Activated CD4-positive, CD25-positive, alpha-beta regulatory T cell treated with anti-CD3 and anti-CD28 coated beads, Interleukin-2, amount 50 U/mL, for 72 hours (primary cell): Measurements from ENCODE around the gene CYP46A1.
"Not testable (repeated sequence)": the region's sequence is repeated elsewhere in the genome, so short reads cannot be mapped to it uniquely, and the experiment has no call there.

ENCODE experiments used
- DNase-seq: peaks from one replicate; pipeline ENCODE4 v3.0.0; 2021

The CYP46A1 gene

DNA sequence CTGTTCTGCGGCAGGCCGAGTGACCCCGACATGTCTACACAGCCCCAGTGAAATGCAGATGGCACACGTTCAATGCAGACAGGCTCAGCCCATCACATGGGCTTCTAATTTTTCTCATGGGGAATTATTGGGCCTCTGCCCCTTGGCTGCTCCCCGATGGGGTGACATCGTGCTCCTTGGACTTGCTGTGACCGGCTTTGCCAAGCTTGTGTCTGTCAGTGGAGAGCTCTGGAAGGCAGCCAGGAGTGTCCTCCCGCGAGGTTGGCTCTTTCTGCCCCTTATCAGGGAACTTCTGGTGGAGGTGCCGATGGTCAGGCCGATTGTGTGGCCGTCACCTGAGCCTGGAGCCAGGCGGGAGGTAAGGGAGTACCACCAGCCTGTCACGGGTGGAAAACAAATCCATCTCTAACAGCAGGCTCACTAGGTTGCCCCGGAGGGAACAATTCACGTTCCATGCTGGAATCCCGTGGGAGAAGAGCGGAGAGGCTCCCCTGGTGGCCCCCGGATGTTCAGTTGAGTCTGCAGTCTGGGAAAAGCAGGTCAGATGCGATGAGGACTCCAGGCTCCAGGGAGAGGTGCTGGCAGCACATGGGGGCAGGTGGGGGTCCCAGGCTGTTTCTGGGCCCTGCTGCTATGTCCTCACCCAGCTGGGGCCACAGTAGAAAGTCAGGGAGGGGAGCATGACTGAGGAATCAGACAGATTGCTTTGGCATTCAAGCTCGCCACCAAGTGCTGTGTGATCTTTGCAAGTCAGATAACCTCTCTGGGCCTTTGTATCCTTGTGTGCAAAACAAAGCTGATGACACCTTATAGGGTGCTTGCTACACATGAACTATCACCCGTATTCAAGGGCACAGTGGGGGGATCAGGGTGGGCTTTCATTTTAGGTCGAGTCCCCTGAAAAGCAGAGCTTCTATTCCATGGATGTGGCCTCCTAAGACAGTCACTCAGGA is 65.9 kb downstream of the CYP46A1 start:
- DNase-seq = no peak

DNA sequence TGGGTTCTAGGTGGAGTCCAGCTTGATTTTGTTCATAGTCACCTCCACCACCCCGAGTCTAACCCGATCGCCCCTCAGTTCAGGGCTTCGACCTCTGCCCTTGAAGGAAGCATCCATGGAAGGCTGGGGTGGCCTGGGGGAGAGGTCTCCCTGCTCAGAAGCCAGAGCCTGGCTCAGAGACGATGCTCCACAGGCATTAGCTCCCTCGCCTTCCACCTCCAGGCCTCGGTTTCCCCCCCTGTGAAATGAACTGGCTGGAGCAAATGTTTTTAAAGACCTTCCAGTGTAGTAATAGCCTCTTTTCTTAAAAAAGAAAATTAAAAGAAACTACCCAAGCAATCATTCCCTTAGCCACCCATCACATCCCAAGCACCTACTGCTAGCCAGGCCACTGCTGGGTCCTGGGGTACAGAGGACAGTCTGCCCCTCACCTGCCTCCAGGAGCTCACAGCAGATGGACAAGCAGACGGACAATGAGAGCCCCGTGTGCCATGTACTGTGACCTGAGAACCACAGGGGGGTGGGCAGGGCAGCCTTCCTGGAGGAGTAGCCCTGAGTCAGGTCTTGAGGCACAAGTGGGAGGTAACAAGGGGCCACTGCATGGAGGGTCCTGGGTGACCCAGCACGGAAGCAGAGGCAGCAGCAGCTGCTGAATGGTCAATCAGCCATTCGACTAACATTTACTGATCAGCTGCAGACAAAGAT is 66.8 kb downstream of the CYP46A1 start:
- DNase-seq = no peak

DNA sequence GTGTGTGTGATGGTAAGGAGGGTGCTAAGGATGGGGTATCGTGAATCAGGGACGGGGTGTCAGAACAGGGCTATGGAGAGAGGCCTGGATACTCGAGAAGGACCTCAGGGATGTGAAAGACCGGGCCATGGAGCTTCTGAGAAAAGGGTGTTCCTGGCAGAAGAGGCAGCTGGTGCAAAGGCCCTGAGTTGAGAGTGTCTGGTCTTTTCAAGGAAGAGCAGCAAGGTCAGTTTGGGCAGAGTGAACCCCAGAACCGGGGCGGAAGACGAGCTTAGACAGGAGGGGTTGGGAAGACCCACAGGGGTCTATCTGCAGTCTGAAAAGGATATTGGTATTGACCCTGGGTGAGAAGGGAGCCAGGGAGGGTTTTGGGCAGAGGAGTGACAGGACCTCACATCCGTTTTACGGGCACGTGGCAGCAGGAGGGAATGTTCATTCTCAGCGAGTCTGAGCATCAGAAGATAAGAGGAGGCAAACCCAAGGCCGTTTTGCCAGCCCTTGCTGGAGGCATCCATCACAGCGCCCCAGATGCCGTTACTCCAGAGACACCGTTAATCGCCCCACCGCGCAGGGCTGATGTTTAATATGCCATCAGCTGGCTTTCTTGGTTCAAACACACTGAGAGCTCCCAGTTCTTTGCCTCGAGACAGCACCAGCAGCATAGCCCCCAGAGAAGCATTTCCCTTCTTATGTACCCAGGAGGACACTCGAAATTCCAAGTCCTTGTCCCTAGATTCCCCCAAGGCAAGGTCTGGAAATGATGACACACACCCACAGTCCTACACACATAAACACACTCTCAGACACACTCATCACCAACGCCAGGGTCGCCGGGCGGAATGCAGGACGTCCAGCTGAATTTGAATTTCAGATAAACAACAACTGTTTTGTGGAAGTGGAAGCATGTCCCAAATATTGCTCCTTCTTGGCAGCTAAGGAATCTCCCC is 67.7 kb downstream of the CYP46A1 start:
- no peak for DNase-seq

DNA sequence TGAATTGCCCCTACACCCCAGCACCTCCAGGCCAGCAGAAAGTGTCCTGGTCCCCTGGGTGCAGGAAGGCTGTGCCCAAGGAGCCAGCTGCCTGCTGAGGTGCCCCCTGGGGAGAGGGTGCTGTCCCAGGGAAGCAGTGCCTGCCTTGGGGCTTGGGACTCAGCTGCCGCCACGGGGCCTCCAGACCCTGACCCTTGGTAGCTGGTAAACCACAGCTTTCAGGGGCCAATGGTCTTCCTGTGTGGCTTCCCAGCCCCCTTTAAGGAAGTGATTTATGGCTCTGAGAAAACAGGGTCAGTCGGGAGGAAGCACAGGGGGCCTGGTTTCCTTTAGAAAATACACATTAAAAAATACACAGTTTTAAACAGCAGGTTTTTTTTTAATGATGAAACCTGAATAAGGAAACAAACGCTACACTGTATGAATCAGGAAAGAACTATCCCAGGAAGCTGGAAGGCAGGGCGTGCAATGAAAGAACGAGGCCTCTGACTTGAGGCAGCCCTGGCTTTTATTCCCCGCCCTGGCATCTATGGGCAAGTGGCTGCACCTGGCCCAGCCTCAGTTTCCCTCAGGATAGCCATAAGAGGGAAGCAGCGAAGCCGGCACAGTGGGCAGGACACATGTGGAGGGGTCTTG is 68.5 kb downstream of the CYP46A1 start:
- no peak for DNase-seq

DNA sequence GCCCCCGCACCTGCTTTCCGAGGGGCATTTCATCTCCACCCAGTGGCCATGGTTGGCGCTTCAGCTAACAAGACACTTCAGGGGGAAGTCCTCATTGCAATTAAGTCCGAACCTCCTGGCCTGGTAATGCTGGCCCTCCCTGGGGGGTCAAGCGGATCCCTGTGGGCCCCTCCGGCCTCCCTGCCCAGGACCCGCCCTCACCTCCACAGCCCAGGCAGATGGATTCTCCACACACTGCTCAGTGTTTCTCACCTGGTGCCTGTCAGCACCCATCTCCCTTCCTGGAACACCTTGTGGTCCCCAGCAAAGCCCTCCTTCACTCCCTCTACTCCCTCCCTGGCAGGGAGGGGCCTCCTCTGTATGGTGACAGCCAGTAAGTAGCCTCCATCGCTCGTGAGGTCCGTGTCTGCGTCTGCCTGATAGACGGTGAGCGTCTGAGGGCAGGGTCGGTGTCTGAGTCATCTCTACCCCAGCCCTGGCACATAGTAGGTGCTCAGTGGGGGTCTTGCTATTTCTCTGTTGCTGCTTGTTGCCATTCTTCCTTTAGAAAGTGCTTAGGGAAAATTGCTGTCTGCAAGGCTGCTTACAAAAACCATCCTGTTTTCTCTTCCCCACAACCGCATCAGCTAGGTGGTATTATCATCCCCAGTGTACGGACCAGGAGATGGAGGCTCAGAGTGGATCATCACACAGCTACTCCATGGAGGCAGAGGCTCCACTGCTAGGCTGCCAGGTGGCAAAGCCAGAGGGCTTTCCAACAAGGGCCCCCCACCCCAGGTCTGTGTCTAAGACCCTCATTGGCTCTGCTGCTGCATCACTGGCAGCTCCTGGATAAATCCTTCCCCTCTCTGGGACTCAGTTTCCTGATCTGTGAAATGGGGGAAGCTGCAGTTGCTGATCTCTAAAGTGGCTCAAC is 69.4 kb downstream of the CYP46A1 start:
- no peak for DNase-seq

DNA sequence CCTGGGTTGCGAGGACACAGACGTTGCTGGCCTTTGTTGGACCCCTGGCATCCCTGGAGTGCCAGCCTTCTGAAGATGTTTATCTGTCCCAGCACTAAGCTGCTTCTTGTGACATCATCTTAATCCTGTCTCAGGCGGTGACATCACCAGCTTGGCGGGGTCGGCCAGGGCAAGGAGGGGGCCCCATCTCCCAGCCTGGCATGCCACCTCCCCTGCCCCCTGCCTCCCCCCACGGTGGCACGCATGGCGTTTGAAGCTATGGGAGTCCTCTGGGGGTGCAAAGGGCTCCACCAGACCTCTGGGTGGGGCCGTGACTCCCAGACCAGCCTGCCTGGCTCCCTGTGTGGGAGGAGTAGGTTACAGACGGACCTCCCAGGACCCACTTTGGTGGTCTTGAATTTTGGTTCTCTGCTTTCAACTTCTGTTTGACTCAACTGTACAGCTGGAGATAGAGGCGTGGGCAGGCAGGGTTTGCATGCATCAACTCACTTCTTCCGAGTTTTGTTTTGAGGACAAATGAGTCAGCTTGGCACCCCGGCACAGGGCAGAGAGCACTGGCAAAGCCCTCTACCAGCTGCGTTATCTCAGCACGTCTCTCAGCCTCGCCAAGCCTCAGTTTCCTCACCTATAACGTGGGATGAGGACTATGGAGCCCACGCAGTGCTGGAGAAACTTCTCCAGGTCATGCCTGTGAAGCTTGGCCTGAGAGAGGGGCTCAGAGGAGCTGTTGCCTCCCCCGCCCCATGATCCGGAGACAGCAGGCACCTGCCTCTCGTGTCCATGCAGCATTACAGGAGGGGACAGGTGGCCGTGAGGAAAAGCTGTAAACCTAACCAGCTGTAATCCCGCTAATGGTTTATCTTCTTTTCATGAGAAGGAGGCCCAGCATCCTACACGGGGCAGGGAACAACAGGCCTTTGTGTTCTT is 70.3 kb downstream of the CYP46A1 start:
- DNase-seq = no peak

DNA sequence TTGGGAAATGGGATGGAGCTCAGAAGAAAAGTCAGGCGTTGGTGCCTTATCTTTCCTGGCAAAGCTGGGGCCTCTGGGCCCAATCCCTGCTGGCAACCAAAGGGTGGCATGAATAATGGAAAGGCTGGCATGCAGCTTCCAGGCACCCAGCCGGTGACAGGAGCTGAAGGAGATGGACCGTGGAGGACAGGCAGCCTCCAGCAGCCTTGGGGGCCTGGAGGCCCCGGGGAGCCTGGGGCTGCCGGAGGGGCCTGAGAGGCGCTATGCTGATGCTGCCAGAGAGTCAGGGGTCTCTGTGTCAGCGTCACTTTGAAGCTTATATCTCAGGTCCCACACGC is 70.9 kb downstream of the CYP46A1 start:
- no peak for DNase-seq

DNA sequence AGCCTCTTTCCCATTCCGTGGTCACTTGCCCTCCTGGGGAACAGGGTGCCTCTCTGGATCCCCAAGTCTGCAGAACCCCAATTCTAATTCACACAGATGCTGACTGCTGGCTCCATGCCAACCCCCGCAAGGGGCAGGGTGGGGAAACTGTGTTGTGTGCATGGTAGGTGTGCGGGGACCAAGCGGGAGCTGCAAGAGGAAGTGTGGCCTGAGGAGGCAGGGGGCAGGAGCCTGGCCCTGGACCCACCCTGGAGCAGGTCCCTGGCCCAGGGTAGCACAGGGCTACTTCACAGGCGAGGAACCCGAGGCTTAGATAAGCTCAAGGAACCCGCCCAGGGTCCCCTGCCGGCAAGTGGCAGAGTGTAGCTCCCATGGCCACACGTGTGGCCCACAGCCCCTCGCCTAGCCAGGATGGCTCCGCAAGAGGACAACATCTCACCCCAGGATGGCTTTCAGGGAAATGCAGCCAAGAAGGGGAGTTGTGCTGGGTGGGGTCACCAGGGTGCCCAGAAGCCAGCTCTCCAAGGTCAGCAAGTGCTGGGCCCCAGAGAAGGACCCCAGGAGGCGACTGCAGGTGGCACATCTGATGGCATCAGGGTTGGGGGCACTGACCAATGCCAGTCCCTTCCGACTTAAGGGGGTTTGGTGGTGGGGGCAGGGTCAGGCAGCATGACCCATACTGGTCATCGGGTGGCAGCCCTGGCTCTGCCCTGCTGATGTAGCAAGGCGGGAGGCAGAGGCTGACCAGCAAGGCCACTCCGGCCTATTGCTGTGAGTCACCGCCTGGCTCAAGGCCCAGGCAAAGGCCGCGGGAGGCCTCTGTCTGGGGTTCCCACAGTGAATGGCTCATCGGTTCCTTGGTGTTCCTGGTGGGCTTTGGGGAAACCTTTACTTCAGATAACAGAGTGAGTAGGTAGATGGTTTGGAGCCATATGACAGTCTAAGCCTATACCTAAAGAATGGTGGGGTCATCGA is 71.8 kb downstream of the CYP46A1 start:
- no peak for DNase-seq

DNA sequence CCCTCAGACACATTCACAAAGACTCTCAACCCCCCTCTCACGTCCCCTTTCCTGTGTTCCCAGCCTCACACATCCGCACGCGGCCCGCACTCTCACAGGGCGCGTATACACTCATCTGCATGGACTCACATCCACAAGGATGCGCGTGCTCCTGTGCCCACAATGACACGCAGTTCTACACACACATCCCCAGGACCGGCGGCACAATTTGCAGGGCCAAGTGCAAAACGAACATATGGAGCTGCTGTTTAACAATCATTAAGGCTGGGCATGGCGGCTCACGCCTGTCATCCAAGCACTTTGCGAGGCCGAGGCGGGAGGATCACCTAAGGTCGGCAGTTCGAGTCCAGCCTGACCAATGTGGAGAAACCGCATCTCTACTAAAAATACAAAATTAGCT is 72.7 kb downstream of the CYP46A1 start:
- DNase-seq = no peak

DNA sequence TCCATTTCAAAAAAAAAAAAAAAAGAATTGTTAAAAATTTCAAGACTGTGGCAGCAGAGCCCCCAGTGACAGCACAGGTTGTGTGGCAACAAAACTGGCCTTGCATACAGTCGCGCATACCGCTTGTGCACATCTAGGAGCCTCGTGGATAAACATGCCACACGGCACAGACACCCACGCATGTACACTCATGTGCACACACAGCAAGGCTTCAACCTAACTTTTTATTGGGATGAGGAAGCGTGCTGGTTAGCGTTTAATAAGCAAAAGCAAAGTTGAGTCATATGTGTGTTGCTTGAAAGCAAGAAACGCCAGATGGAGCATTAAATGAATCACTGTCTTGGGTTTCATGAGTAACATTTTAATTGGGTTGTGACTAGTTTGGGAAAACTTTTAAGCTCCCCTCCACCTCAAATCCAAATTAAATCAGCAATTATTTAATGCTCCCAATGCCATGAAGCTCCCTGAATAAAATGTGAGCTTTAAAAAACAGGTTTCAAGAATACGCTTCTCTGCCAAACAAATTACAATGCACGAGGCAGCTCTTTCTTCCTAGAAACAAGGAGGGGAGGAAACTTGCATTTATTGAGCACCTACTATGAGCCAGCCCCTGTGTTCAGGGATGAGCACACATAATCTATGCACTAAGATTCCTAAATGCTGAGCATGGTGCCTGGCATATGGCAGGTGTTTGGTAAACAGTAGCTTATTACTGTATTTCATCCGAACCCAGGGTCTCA is 73.4 kb downstream of the CYP46A1 start:
- no peak for DNase-seq

DNA sequence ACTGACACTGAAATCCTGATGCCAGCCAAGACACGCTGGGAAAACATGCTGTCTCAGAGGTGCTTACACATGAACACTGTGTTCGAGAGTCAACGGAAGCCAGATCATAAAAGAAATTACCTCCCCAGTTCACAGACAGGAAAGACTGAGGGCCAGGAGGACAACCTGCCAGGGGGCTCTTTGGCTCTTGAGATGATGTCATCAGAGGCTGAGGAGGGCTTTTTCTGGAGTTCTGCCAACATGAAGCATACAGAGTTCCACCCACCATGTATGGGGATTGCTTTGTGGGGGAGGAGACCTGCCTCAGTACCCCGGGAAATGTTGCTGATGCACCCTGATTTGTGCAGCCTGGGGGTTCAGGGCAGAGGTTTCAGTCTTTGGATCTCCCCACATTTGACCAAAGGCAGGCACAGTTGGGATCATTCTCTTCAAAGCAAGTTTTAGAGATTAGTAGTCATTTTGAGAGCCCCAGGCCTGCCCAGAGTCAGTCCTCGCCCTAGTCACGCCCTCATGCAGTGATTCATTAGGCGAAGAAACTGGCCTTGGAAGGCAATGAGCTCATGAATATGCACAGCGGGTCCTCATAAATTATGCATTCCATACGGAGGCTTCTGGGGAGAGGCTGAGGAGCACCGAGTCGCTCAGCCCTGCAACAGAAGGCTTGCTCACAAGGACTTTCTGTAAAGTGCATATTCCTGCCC is 74.2 kb downstream of the CYP46A1 start:
- no peak for DNase-seq

DNA sequence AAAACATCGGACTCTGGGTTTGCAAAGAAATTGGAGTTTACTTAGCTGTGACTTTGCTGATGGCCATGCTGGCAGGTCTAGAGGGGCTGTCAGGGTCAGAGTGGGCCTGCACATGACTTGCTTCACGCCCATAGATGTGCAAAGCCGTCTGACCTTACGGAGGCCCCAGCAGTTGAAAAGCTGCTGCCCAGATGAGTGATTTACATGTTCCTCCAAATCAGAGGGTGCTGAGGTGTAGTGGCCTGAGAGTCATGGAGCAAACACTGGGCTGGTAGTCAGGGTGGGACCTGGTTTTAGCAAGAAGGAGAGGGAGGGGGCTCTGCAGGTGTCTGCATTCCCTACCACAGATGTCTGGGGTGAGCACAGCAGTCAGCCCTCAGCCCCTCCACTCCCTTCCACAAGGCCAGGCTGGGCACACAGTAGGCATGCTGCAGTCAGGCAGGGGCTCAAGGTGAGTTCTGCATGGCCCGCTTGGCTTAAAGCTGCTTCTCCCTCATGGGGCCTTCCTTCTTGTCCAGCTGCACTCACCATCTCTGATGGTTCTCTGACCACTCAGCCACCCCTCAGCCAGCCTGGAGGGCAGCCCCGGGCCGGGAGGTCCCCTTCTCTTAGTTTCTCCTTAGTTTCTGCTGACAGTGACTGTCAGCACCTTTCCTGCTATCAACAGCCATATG is 74.9 kb downstream of the CYP46A1 start:
- DNase-seq = no peak

DNA sequence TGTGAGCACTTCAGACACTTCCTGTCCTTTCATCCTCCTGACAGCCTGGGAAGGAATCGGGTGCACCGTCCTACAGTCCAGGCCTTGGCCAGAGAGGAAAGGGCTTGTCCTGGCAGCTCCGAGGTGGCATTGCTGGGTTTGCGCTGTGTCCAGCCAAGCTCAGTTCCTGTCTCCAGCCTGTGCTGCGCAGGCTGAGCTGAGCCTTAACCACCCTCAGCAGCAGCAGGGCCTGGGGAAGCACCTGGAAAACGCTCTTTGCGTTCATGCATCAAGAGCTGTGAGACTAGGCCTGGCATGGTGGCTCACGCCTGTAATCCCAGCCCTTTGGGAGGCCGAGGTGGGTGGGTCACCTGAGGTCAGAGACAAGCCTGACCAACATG is 75.4 kb downstream of the CYP46A1 start:
- no peak for DNase-seq

DNA sequence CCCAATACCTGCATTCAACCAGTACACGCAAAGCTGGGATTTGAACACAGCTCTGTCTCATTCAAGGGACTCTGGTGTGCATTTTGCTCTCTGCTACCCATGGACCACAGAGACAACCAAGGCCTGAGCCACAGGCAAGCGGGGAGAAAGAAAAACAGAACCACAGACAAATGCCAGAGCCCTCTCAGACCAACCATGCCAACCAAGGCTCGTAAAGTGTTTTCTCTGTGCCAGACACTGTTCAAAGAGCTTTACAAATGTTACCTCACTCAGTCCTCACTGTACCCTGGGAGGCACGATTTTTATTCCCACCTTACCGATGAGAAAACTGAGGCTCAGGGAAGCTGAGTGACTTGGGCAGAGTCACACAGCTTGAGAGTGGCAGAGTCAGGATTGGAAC is 76.7 kb downstream of the CYP46A1 start:
- DNase-seq = no peak

DNA sequence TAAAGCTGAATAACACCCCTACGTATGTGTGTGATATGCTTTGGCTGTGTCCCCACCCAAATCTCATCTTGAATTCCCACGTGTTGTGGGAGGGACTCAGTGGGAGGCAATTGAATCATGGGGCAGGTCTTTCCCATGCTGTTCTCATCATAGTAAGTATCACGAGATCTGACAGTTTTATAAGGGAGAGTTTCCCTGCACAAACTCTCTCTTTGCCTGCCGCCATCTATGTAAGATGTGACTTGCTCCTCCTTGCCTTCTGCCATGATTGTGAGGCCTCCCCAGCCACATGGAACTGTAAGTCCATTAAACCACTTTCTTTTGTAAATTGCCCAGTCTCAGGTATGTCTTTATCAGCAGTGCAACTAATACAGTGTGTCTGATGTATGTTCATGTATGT is 78.8 kb downstream of the CYP46A1 start:
- DNase-seq = not testable (repeated sequence)

DNA sequence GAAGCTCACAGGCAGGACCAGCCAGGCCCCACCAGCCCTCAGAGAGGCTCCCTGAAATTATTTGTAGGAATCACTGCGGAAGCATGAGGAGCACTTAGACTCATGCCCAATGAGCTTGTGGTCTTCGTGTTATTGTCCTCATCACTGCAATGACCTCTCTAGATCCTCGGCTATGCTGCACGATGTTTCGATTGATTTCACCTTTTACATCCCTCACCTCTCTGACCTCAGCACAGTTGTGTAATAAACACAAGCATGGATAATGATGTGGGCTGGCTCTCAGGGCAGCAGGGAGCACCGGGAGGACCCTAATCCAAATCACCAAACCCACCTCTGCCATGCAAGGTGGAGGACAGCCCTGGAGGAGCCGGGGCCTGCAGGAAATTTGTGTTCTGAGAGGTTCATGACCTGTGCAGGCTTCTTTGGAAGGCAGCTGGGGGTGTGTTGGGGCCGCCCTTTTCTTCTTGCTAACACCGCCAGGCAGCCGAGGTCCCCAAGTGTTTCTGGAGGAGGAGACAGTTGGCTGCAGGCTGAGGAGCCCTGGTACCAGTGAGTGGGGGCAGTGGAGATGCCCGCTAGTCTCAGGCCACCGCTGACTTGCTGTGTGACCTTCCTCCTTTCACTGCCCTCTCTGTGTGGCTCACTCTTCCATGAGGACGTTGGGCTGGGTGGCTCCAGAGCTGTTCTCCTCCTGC is 79.6 kb downstream of the CYP46A1 start:
- DNase-seq = no peak
